Right kidney (tissue), 9 donors: ENCODE data around the gene CFTR.
A peak's percentile ranks its signal among the peaks of the same experiment; 100 is the strongest.
"Not testable (repeated sequence)": the region's sequence is repeated elsewhere in the genome, so short reads cannot be mapped to it uniquely, and the experiment has no call there.

Experiments
- DNase-seq: peaks from one replicate; pipeline ENCODE4 v3.0.0-alpha.2; 2016
- long read RNA-seq, 8 donors: transcript quantifications; one replicate each; lab custom pipeline, GENCODE V29; 2026

The CFTR gene
- long read RNA-seq, donor 1 = 0 reads
- long read RNA-seq, donor 2 = 0 reads
- long read RNA-seq, donor 3, partial matches to known transcripts = 5 of 5 reads
- long read RNA-seq, donor 3, other reads (novel, unspliced or antisense) = 0 of 5 reads
- long read RNA-seq, donor 4, partial matches to known transcripts = 12 of 12 reads
- long read RNA-seq, donor 4, other reads (novel, unspliced or antisense) = 0 of 12 reads
- long read RNA-seq, donor 5 = 0 reads
- long read RNA-seq, donor 6 = 0 reads
- long read RNA-seq, donor 7 = 0 reads
- long read RNA-seq, donor 8, partial matches to known transcripts = 7 of 7 reads
- long read RNA-seq, donor 8, other reads (novel, unspliced or antisense) = 0 of 7 reads

- peak; percentile 64 for DNase-seq
These were observed at the start of gene CFTR for GRCh38 chr7:117479225-117480054. Gene CFTR (plus strand): TSS chr7:117480025. CDS start chr7:117480095, 70 bp downstream.

- no peak for DNase-seq
These were observed 44.3 kb upstream of the CFTR start for GRCh38 chr7:117435475-117436043.

GRCh38 chr7:117444646-117445045 is 35.2 kb upstream of the CFTR start:
- DNase-seq = no peak

- no peak for DNase-seq
These were observed 34.6 kb upstream of the CFTR start for GRCh38 chr7:117445206-117445605.

GRCh38 chr7:117446220-117446815 is 33.5 kb upstream of the CFTR start:
- no peak for DNase-seq

GRCh38 chr7:117448655-117449054 is 31.2 kb upstream of the CFTR start:
- no peak for DNase-seq

- DNase-seq = no peak
These were observed 20.7 kb upstream of the CFTR start for GRCh38 chr7:117458977-117459583.

- no peak for DNase-seq
These were observed 20.1 kb upstream of the CFTR start for GRCh38 chr7:117459735-117460134.

GRCh38 chr7:117460815-117461214 is 19.0 kb upstream of the CFTR start:
- not testable (repeated sequence) for DNase-seq

GRCh38 chr7:117468174-117468573 is 11.7 kb upstream of the CFTR start:
- DNase-seq = no peak

GRCh38 chr7:117470777-117471176 is 9.0 kb upstream of the CFTR start:
- DNase-seq = no peak

- no peak for DNase-seq
These were observed 7.5 kb upstream of the CFTR start for GRCh38 chr7:117472335-117472734.

- no peak for DNase-seq
These were observed 3.1 kb upstream of the CFTR start for GRCh38 chr7:117476557-117477215.

- DNase-seq = no peak
These were observed 995 bp upstream of the CFTR start for GRCh38 chr7:117478836-117479224.

GRCh38 chr7:117480055-117480362 is 184 bp downstream of the CFTR start:
- DNase-seq = peak; percentile 19

GRCh38 chr7:117480978-117481377 is 1.2 kb downstream of the CFTR start:
- DNase-seq = no peak

- DNase-seq = no peak
These were observed 5.3 kb downstream of the CFTR start for GRCh38 chr7:117485118-117485620.

GRCh38 chr7:117489016-117489415 is 9.2 kb downstream of the CFTR start:
- no peak for DNase-seq

GRCh38 chr7:117489430-117489829 is 9.6 kb downstream of the CFTR start:
- no peak for DNase-seq

- DNase-seq = no peak
These were observed 10.1 kb downstream of the CFTR start for GRCh38 chr7:117489911-117490310.

GRCh38 chr7:117492649-117493048 is 12.8 kb downstream of the CFTR start:
- DNase-seq = no peak

- DNase-seq = no peak
These were observed 13.6 kb downstream of the CFTR start for GRCh38 chr7:117493460-117493859.
